PFSK-1 (cell line): Measurements from ENCODE around the gene CCDC13.

Experiments
- POLR2AphosphoS5 ChIP-seq: IDR thresholded peaks from 2 replicates; pipeline ENCODE4 v1.6.1; 2012; ENCODE audit warnings: low read depth, mild to moderate bottlenecking, control low read depth, low read length, moderate library complexity
- TAF1 ChIP-seq: IDR thresholded peaks from 2 replicates; pipeline ENCODE4 v1.6.1; 2012; ENCODE audit warnings: low read length, control low read depth, borderline replicate concordance; ENCODE audit not compliant: insufficient read depth
- TF ChIP-seq, protein P1 (sequence below), 2 experiments: IDR thresholded peaks; 2 replicates each; pipeline versions ENCODE4 v1.6.1 to v1.8.0; 2011 to 2012; ENCODE audit warnings: low read depth in 2 of 2, low read length in 2 of 2, control low read depth in 1 of 2, inconsistent platforms in 1 of 2, mild to moderate bottlenecking in 1 of 2, moderate library complexity in 1 of 2; ENCODE audit not compliant: insufficient read depth in 1 of 2

DNA sequence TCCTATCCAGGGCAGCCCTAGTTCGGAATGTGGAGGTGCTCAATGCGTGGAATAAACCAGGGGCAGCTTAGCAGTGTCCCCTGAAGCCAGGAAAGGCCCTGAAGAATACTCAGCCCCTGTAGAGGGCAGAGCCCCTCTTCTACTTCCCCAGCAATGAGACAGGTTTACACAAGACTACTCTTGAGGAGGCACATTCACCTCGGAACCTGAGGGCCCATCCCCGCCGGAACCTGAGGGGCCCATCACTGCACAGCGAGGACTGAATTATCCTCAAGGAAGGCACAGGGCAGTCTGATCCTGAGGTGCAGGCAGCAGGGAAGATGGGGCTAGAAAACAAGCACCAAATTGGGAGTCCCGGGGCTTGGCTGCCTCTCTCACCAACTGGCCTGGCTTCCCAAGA, 22.2 kb downstream of the CCDC13 start:
- TF ChIP-seq, protein P1, sequence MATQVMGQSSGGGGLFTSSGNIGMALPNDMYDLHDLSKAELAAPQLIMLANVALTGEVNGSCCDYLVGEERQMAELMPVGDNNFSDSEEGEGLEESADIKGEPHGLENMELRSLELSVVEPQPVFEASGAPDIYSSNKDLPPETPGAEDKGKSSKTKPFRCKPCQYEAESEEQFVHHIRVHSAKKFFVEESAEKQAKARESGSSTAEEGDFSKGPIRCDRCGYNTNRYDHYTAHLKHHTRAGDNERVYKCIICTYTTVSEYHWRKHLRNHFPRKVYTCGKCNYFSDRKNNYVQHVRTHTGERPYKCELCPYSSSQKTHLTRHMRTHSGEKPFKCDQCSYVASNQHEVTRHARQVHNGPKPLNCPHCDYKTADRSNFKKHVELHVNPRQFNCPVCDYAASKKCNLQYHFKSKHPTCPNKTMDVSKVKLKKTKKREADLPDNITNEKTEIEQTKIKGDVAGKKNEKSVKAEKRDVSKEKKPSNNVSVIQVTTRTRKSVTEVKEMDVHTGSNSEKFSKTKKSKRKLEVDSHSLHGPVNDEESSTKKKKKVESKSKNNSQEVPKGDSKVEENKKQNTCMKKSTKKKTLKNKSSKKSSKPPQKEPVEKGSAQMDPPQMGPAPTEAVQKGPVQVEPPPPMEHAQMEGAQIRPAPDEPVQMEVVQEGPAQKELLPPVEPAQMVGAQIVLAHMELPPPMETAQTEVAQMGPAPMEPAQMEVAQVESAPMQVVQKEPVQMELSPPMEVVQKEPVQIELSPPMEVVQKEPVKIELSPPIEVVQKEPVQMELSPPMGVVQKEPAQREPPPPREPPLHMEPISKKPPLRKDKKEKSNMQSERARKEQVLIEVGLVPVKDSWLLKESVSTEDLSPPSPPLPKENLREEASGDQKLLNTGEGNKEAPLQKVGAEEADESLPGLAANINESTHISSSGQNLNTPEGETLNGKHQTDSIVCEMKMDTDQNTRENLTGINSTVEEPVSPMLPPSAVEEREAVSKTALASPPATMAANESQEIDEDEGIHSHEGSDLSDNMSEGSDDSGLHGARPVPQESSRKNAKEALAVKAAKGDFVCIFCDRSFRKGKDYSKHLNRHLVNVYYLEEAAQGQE (IDR thresholded peaks at IDR 0.05; ENCODE audit: insufficient read depth in 1 of 2, low read depth in 2 of 2, low read length in 2 of 2): no peak
- TF ChIP-seq TAF1: no peak
- no peak for TF ChIP-seq POLR2AphosphoS5
